ENCODE data around the gene OPRM1. TPM values are rescaled to one million over a fixed set of nuclear protein-coding genes. Genes with fewer than 3 reads are reported as not detected.

Gene OPRM1
- total RNA-seq, 1 experiment from 2014 or later = not detected

- no peaks in the 10 kb centered on the region for H4K20me1 ChIP-seq (ENCODE audit: control insufficient read depth, insufficient read depth, insufficient read length)
- whole genome bisulfite sequencing (ENCODE audit: extremely low coverage, insufficient read length, low lambda C conversion rate) = no CpG with 5 or more reads among the region's 2 CpGs
- no peak overlapping the region for H3K27ac Mint-ChIP-seq
- H4K8ac ChIP-seq (replicated peaks; ENCODE audit: insufficient read length, low read depth, low read length) = no peak overlapping the region
- no peaks in the 10 kb centered on the region for H3K9me3 ChIP-seq (ENCODE audit: control insufficient read depth, low read depth, low read length)
- H3K56ac ChIP-seq (ENCODE audit: insufficient read length, low read depth, low read length) = no peak overlapping the region
- no peak overlapping the region for H2AK5ac ChIP-seq (ENCODE audit: insufficient read length, low read length)
- H3K4me1 ChIP-seq (ENCODE audit: insufficient read depth, low read length) = no peaks in the 10 kb centered on the region
- H2BK120ac ChIP-seq (ENCODE audit: low read depth, low read length, poor library complexity, severe bottlenecking) = no peak overlapping the region
- no peak overlapping the region for H4K5ac ChIP-seq (ENCODE audit: insufficient read length, low read depth, low read length)
- H3K36me3 Mint-ChIP-seq (ENCODE audit: insufficient read depth in 1 of 3, low read depth in 3 of 3) = no peaks in the 10 kb centered on the region
- H2BK12ac ChIP-seq (ENCODE audit: insufficient read length, low read depth, low read length) = no peak overlapping the region
- H3K4me3 Mint-ChIP-seq = no peak overlapping the region
- no peak overlapping the region for H2AFZ ChIP-seq (ENCODE audit: low read length)
- H3K18ac ChIP-seq (ENCODE audit: insufficient read length, low read depth, low read length) = no peak overlapping the region
- no peak overlapping the region for H3K4me2 ChIP-seq (ENCODE audit: insufficient read depth, insufficient read length, low read length)
- no peak overlapping the region for H3K14ac ChIP-seq (ENCODE audit: insufficient read depth, low read length)
- no peak overlapping the region for H2BK20ac ChIP-seq (ENCODE audit: low read depth, low read length, poor library complexity, severe bottlenecking)
- no peak overlapping the region for H3K23ac ChIP-seq (ENCODE audit: insufficient read length, low read depth, low read length)
- H3K4ac ChIP-seq (ENCODE audit: low read depth, low read length) = no peak overlapping the region
- H4K91ac ChIP-seq (ENCODE audit: insufficient read length, low read depth, low read length) = no peak overlapping the region
- H3K79me1 ChIP-seq (ENCODE audit: insufficient read depth, low read depth, low read length, poor library complexity, severe bottlenecking) = no peaks in the 10 kb centered on the region
- no peak for DNase-seq
- no peak for TF ChIP-seq CTCF (conservative IDR thresholded peaks at IDR 0.05)
- H3K4me1 Mint-ChIP-seq = peaks cover 10 to 18% of the 10 kb centered on the region in 2 experiments; a peak in 3 of 4 replicates
- H3K23me2 ChIP-seq (ENCODE audit: insufficient read length, low read depth, low read length, poor library complexity, severe bottlenecking) = no peaks in the 10 kb centered on the region
- no peak overlapping the region for H2BK5ac ChIP-seq (ENCODE audit: insufficient read length, low read length)
- no peak overlapping the region for H3K9ac ChIP-seq (ENCODE audit: extremely low read depth, insufficient read length, low read length)
- H3K27me3 ChIP-seq (ENCODE audit: insufficient read depth, low read length) = no peaks in the 10 kb centered on the region
- H3K27ac ChIP-seq (ENCODE audit: insufficient read length, low read depth, low read length) = no peak overlapping the region
- H3K9me3 Mint-ChIP-seq = no peaks in the 10 kb centered on the region
- no peaks in the 10 kb centered on the region for H3K79me2 ChIP-seq (ENCODE audit: insufficient read depth, low read length)
- no peaks in the 10 kb centered on the region for H3K27me3 Mint-ChIP-seq (ENCODE audit: low read depth)
- H3T11ph ChIP-seq (ENCODE audit: low read length) = no peak overlapping the region
- H2BK15ac ChIP-seq (ENCODE audit: low read depth, low read length) = no peak overlapping the region
Observed at GRCh38 chr6:154140743-154141142, 101.7 kb downstream of the OPRM1 start.

All from H9 (cell line).